NCI-H510A (cell line): ENCODE results near the gene DUSP2.

ENCODE experiments used
- DNase-seq: peaks from one replicate; lab custom pipeline; 2025; lab: John Stamatoyannopoulos, UW

The DUSP2 gene

GRCh38 chr2:96114903-96115581, 30.2 kb downstream of the DUSP2 start:
- DNase-seq: no peak

DNA sequence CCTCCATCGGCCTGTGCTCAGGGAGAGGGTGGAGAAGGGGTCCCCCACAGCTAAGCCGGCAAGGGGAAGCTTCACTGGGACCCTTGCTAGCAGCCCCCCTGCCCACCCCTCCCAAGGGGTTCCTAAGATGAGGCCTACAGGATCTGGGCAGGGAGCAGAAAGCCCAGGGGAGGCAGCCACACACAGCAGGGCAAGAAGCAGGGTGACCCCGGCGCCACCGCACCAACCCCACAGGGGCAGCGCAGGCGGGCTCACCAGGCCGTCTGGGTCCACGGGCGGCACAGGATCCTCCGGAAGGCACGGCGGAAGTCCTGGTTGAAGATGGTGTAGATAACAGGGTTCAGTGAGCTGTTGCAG, 30.7 kb downstream of the DUSP2 start:
- no peak for DNase-seq

GRCh38 chr2:96113951-96114350, 31.3 kb downstream of the DUSP2 start:
- no peak for DNase-seq

DNA sequence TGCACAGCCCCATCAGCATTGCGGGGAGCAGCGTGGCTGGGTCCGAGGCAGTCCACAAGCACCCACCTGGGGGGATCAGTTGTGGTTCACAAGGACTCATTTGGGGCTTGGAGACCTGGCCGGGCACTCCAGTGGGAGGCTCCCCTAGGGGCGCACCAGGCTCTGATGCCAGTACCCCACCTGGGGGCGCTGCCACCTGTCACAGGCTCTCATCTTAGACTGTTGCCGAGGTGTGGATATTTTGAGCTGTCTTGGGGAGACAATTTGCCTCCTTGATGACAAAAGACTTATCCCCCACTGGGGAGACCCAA, 31.9 kb downstream of the DUSP2 start:
- DNase-seq: no peak

DNA sequence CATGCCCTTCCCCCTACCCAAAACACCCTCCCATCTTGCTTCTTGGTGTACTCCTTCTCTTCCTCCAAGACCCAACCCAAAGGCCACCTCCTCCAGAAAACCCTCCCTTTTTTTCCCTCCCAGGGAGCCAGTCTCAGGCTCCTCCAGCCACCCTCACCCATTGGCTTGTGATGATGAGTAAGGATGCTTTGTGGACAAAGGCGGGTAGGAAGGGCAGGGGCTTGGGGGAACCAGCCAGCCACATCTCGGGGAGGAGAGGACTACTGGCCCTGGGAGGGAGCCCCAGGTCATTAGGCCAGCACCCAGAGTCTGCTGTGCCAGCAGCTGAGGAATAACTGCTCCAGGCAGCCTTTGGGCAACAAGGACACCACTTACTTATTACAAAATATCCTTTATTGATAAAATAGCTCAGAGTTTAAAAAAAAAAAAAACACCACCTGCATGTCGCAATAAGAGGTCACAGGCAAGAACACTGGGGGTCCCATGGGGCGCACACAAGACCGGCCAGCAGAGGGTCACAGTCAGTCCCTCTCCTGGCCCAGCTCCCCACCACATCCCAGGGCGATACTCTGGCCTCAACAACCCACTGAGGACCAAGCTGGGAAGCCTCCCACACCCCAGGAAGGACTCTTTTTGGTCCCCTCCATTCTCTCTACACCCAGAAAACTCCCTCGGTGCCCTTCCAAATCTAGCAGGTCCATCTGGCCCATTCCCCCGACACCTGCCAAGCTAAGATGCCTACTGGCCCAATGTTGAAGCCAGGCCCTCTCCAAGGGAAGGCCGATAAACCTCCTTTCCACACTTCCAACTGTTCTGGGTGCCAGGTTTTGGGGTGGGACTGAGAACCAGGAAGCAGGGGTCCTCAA, 32.5 kb downstream of the DUSP2 start:
- no peak for DNase-seq

GRCh38 chr2:96111823-96112500, 33.3 kb downstream of the DUSP2 start:
- DNase-seq: no peak

DNA sequence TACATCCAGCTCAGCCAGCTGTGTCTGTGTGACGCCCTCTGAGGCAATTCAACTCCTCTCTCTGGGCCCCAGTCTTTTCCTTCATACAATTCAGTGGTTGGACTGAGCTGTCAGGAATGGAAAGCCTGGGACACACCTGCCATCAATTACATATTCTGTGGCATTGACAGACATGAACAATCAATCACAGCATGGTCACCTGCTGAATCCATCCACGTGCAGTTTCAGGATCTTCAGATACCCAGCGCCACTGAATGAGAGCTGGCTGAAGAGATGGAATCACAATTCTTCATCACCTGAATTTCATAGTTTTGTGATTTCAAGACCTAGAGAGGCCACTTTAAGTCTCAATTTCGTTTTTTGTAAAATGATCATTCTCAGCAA, 34.0 kb downstream of the DUSP2 start:
- DNase-seq: no peak

- DNase-seq: no peak
Measured at GRCh38 chr2:96110621-96111256, 34.5 kb downstream of the DUSP2 start.

- no peak for DNase-seq
Measured at GRCh38 chr2:96109931-96110511, 35.2 kb downstream of the DUSP2 start.

DNA sequence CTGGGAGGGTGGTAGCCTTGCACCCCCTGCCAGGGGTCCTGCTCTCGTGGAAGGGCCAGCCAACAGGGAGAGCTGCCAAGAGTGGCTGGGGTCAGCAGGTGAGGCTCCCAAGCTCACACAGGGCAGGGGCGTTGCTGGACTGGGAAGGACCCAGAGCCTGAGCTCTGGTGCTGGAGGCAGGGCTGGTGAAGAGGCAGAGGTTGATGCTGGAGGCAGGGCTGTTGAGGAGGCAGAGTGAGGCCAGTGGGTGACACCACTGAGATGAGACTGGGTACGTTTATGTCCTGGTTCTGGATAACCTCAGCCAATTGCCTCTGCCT, 35.9 kb downstream of the DUSP2 start:
- no peak for DNase-seq

DNA sequence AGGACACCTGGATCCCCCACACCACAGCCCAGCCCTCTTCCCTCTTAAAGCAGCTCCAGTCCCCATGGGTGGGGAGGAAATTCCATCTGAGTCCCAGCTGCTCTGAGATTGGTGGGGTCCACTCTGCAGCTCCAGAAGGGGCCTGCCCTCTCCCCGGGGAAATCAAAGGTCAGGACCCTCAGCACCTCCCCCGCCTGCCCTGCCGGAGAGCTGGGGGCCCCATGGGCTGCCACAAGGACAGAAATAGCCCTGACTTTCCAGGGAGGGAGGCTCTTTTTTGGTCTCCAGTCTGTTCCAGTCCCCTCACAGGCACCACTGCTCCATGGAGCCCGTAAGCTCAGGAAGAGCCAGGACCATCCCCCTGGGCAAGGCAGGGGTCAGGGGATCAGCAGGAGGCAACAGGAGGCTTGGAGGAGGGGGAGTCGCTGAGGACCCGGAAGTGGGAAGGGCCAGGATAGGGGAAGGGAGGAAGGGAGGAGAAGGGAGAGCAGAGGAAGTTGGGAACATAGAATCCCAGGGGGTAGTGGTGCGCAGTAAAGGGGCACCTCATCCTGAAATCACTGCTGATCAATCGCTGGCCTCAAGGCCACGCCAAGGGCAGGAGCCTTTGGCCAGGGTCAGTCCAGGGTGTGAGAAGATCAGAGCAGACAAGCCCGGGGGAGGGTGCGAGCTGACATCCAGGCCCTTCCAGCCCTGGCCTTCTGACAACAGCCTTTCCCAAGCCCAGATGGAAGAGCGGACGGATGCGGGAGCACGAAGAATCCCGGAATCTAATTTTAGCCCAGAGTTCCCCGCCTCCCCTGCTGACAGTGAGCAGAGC, 36.5 kb downstream of the DUSP2 start:
- DNase-seq: no peak

DNA sequence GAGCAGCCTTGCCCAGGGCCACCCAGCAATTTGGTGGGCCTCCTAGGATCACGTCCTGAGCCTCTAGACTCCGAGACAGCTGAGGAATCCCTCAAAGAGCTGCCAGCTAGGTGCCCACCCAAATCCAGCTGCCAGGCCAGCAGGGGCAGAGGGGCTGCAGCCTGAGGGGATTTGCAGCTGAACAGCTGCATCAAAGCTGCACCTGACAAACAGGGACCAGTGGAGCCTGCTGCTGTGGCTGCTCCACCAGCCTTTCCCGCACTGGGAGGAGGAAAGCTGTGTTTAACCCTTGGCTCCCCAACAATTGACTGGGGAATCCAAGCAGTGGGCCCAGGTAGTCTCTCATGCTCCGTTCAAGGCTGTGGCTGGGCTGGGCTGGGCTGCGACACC, 37.1 kb downstream of the DUSP2 start:
- DNase-seq: no peak

- DNase-seq: no peak
Measured at GRCh38 chr2:96107708-96108065, 37.6 kb downstream of the DUSP2 start.

DNA sequence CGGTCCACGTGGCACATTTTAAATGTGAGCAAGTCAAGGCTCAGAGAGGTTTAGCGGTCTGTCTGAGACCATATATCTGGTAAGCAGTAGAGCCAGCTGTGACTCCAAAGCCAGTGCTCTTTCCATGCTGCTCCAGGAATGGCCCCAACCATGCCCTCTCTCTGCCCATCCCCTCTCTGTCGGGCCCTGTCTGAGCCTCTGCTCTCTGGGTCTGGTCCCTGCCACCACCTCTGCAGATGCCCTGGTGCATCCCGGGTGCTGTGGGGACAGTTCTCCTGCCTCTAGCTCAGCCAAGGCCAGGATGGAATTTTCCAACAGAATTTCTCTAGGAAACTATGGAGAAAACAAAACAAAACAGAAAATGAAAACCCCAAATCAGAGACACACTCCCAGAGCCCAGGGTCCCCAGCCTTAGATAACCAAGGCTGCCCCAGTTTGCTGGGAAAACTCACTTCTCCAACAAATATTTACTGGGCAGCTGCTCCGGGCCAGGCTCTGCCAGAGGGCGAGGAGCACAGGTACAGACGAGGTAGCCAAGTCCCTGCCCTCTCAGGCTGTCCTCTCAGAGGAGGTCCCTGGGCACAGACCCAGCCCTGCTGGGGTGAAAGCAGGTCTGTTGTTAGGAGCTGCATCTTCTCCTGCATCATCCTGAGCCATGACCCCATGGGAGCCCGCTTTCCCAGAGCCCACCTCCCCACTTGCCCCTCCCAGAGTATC, 38.1 kb downstream of the DUSP2 start:
- DNase-seq: no peak

DNA sequence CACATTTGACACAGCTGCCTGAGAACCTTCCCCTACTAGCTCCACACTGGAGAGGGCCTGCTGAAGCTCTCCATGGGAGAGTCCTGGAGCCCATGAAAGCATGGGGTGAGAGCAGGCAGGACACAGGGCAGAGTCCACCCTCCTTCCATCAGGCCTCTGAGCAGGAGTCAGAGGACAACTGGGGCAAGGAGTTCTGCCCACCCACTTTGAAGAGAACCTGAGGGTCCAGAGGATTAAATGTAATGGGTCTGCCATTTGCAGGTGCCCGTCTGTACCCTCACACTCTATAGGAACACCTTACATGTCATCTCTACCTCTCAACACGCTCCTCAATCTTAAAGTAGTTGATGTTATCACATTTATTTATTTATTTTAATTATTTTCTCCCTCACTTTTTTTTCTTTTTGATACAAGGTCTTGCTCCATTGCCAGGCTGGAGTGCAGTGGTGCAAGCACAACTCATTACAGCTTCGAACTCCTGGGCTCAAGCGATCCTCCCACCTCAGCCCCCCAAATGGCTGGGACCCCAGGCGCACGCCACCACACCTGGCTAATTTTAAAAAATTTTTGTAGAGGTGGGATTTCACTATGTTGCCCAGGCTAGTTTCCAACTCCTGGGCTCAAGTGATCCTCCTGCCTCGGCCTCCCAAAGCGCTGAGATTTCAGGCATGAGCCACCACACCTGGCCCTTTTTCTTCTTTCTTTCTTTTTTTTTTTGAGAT, 39.1 kb downstream of the DUSP2 start:
- no peak for DNase-seq

DNA sequence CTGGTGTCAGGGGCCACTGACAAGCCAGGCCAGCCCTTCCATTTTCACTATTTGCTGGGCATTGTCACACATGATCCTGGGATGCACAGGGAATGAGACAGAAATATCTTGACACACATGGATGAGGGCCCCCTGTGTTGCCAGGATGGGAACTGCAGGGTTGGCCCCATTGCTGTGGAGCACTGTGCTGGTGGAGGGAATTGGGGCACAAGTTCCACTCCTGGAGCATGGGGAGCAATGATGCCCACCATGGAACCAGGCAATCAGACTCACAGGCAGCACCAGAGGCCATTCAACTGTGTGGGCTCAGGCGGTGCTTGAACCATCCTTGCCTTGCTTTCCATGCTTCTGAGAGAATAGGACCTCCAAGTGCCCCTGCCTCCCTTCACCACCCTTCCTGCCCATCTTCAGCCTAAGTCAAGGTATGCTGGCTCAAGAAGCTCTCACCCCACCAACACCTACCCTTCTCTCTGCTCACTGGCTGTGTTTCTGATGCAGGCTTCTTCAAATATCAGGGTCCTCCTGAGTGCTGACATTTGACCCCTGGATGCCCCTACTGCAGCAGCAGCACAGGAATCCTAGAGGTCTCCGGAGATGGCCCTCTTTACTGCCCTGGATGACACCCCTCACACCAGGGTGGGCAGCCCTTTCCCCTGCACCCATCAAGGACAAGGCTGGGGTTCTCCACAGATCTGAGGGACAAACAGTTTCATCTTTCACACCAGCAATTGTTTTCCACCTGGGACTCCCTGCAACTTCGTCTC, 39.9 kb downstream of the DUSP2 start:
- no peak for DNase-seq

DNA sequence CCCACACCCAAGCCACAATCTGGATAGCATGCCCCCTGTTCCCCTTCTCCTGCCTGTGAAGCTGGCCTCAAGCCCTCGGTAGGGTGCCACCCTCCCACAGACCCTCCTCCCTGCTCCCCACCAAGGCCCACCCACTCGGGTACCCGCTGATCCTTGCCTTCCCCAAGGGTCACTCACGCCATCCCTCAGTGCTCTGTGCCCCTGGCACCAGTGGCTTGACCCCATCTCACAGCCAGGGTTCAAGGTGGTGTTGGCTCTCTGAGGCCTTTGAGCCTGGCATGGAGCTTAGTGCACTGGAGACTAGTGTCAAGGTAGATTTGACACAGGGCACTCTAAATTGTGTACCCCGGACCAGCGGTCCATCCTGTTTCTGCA, 40.8 kb downstream of the DUSP2 start:
- DNase-seq: no peak

DNA sequence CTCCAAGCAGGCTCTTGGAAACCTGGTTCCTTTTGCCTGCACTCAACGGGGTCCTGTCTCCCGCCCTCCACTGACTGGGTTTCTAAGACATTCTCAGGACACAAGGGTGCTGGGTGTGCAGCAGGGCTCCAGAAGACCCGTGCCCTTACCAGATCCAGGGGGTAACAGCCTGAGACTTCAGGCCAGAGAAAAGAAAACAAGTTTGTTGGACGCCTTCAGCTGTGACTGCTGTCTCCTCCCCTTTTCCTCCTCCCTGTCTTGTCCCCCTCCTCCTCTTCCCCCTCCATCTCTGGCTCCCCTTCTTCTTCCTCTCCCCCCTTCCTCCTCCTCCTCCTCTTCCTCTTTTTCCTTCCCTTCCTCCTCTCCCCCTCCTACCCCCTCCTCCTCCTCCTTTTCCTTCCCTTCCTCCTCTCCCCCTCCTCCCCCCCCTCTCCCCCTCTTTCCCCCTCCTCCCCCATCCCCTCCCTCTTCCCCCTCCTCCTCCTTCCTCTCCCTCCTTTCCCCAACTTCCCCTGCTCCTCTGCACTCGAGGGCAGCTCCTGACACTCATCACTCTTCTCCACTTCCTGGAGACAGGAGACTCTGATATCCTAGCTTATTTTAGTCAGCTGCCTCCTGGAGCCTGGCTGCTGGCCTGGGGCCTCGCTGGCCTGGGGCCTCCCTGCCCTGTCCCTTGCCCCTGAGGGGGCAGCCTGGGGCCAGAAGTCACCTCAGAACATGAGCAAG, 41.3 kb downstream of the DUSP2 start:
- no peak for DNase-seq

DNA sequence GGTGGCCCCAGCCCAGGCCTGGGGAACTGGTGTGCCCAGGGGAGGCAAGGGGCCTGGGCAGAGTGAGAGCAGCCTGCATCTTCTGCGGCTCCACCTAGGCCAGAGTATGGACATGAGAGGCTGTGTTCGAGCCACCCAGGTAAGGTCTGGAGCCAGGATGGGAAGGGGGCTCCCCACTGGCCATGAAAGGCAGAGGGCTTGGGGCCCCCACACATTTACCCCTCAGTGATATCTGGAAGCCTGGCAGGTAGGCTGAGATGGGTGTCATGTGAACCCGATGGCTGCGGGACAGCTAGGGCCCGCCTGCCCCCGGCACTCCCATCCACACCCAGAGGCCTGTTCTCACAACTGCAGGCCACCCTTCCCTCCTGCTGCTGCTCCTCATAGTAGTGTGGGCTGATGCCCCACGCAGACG, 42.0 kb downstream of the DUSP2 start:
- DNase-seq: no peak
